BE2C (cell line): ENCODE measurements around the gene UBLCP1.

Source experiments
- DNase-seq: peaks from one replicate; pipeline ENCODE4 v3.0.0-alpha.2; 2020
- H3K27me3 ChIP-seq: fragments of 250-450 bp; sonication (Bioruptor Pico); 2 replicates; pipeline ENCODE4 v1.5.1; 2020; ENCODE audit warnings: mild to moderate bottlenecking
- H3K36me3 ChIP-seq: fragments of 250-450 bp; sonication (Bioruptor Pico); 2 replicates; pipeline ENCODE4 v1.5.1; 2020; ENCODE audit warnings: mild to moderate bottlenecking
- H3K4me1 ChIP-seq: fragments of 250-450 bp; sonication (Bioruptor Pico); 2 replicates; pipeline ENCODE4 v1.5.1; 2020
- H3K4me3 ChIP-seq: 2 replicates; pipeline ENCODE4 v1.5.1; 2011; ENCODE audit warnings: low read depth, low read length
- H3K9me3 ChIP-seq: fragments of 250-450 bp; sonication (Bioruptor Pico); 2 replicates; pipeline ENCODE4 v1.5.1; 2020
- CTCF ChIP-seq: IDR thresholded peaks from 2 replicates; pipeline ENCODE4 v1.5.1; 2012; ENCODE audit warnings: mild to moderate bottlenecking, low read depth, low read length

The UBLCP1 gene

GRCh38 chr5:159243385-159243784 is 19.7 kb upstream of the UBLCP1 start:
- Histone ChIP-seq H3K36me3 (no peaks in the 10 kb centered on the region), H3K4me3 (no peak overlapping the region), H3K9me3 (no peaks in the 10 kb centered on the region), H3K4me1 (no peaks in the 10 kb centered on the region), H3K27me3 (no peaks in the 10 kb centered on the region)
- DNase-seq, result no peak
- TF ChIP-seq CTCF, result no peak

DNA sequence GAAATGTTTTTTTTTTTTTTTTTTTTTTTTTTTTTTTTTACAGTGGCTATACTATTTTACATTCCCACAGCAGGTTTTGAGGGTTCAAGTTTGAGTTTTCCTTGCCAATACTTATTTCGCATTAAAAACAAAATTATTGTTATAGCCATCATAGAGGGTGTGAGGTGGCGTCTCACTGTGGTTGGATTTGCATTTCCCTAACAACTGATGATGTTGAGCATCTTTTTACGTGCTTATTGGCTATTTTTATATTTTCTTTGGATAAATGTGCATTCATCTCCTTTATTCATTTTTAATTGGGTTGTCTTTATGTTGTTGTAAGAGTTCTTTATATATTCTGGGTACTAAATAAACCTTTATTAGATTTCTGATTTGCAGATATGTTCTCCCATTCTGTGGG is 18.9 kb upstream of the UBLCP1 start:
- no peak overlapping the region for H3K4me3 ChIP-seq
- H3K9me3 ChIP-seq, result no peaks in the 10 kb centered on the region
- H3K36me3 ChIP-seq, result no peaks in the 10 kb centered on the region
- TF ChIP-seq CTCF, result no peak
- DNase-seq, result no peak
- no peaks in the 10 kb centered on the region for H3K27me3 ChIP-seq
- no peaks in the 10 kb centered on the region for H3K4me1 ChIP-seq

DNA sequence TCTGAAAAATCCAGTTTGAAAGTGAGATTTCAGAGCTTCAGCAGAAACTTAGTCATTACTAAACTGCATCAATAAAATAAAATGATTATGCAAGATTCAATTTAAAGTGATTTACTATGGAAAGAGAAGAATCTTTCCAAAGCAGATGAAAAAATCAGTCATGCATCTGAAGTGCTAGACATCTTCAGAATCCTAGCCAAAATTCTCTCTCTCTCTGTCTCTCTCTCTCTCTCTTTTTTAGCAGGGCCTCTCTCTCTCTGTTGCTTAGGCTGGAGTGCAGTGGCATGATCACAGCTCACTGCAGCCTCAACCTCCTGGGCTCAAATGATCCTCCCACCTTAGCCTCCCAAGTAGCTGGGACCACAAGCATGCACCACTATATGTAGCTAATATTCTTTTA is 18.2 kb upstream of the UBLCP1 start:
- no peak for TF ChIP-seq CTCF

DNA sequence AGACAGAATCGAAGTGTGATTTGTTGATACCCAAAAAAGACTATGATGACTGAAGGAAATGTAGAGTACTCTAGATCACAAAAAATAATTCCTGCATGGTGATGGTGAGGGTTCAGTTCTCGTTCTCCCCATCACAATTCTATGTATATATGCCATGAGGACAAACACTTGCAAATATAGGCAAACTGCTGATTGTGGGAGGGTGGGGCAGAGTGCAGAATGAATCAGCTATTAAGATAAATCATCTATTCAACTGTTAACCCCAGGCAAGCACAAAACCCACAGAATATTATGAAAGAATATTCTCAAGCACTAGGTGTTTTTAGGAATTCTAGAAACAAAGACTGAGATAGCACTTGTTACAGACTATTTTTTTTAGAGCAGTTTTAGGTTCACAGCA is 13.9 kb upstream of the UBLCP1 start:
- Histone ChIP-seq H3K27me3 (no peaks in the 10 kb centered on the region), H3K36me3 (no peaks in the 10 kb centered on the region), H3K4me3 (no peak overlapping the region), H3K4me1 (no peaks in the 10 kb centered on the region), H3K9me3 (no peaks in the 10 kb centered on the region)
- no peak for DNase-seq
- TF ChIP-seq CTCF, result no peak

More for the DNA sequence above, 18.2 kb upstream of the UBLCP1 start:
- Histone ChIP-seq H3K9me3 (no peaks in the 10 kb centered on the region), H3K36me3 (no peaks in the 10 kb centered on the region), H3K27me3 (no peaks in the 10 kb centered on the region), H3K4me3 (no peak overlapping the region), H3K4me1 (no peaks in the 10 kb centered on the region)
- DNase-seq, result no peak

GRCh38 chr5:159252195-159252594 is 10.9 kb upstream of the UBLCP1 start:
- DNase-seq, result no peak
- H3K4me1 ChIP-seq, result no peaks in the 10 kb centered on the region
- no peak for TF ChIP-seq CTCF
- H3K27me3 ChIP-seq, result no peaks in the 10 kb centered on the region
- no peaks in the 10 kb centered on the region for H3K9me3 ChIP-seq
- H3K4me3 ChIP-seq, result no peak overlapping the region
- H3K36me3 ChIP-seq, result no peaks in the 10 kb centered on the region

GRCh38 chr5:159257007-159257406 is 6.1 kb upstream of the UBLCP1 start:
- Histone ChIP-seq H3K4me1 (no peaks in the 10 kb centered on the region), H3K9me3 (no peaks in the 10 kb centered on the region), H3K4me3 (no peak overlapping the region), H3K27me3 (no peaks in the 10 kb centered on the region), H3K36me3 (no peaks in the 10 kb centered on the region)
- no peak for TF ChIP-seq CTCF
- no peak for DNase-seq
